SH-SY5Y (cell line): ENCODE results near the gene EFCAB12.

ENCODE experiments used
- GATA2 ChIP-seq: IDR thresholded peaks from 2 replicates; pipeline ENCODE4 v1.6.1; 2011; ENCODE audit warnings: mild to moderate bottlenecking, low read depth, low read length
- GATA3 ChIP-seq: IDR thresholded peaks from 2 replicates; pipeline ENCODE4 v1.6.1; 2011; ENCODE audit warnings: low read depth, mild to moderate bottlenecking, low read length, moderate library complexity

DNA sequence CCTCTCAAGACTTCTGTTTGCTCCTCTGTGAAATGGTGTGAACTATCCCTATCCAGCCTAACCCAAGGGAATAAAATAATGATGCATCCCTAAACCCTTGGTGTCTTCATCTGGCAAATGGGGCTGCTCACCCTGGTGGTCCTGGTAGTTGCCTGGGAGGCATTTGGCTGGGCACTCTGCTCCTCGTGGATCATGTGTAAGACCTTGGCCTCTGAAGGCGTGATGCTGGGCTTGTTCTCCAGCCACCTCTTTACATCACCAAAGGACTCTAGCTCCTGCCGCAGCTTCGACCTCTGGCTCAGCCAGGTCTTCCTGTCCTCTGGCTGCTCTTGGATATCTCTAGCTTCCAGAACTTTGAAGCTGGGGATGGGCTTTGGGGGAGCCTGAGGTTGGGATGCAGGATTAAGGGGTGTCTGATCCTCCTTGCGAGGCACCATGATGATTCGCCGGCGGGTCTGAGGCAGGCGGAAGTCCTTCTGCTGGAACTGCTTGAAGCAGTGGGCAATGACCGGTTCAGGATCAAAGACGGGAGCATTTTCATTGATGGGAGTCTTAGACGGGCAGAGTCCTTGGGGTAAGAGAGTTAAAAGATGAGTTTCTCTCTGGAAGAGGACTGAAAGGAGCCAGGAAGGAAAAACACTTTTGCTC is 7.1 kb downstream of the EFCAB12 start:
- no peak for TF ChIP-seq GATA2
- no peak for TF ChIP-seq GATA3
